Measurements from ENCODE around the gene COL25A1.
"Not testable (repeated sequence)": the region's sequence is repeated elsewhere in the genome, so short reads cannot be mapped to it uniquely, and the experiment has no call there.

The COL25A1 gene

GRCh38 chr4:108901291-108901690 lies 401.2 kb downstream of the COL25A1 start:
- DNase-seq: no peak

- DNase-seq: no peak
Measured at GRCh38 chr4:108900018-108900580, 402.4 kb downstream of the COL25A1 start.

- no peak for DNase-seq
Measured at GRCh38 chr4:108893468-108893867, 409.0 kb downstream of the COL25A1 start.

GRCh38 chr4:108891896-108892590 lies 410.4 kb downstream of the COL25A1 start:
- no peak for DNase-seq

- no peak for DNase-seq
Measured at GRCh38 chr4:108890484-108890881, 412.0 kb downstream of the COL25A1 start.

- DNase-seq: no peak
Measured at GRCh38 chr4:108889696-108890483, 412.6 kb downstream of the COL25A1 start.

- DNase-seq: no peak
Measured at GRCh38 chr4:108888769-108889168, 413.7 kb downstream of the COL25A1 start.

GRCh38 chr4:108887034-108887433 lies 415.4 kb downstream of the COL25A1 start:
- DNase-seq: no peak

GRCh38 chr4:108885211-108885610 lies 417.2 kb downstream of the COL25A1 start:
- no peak for DNase-seq

GRCh38 chr4:108884596-108884995 lies 417.9 kb downstream of the COL25A1 start:
- DNase-seq: no peak

- no peak for DNase-seq
Measured at GRCh38 chr4:108881986-108882385, 420.5 kb downstream of the COL25A1 start.

- no peak for DNase-seq
Measured at GRCh38 chr4:108881190-108881589, 421.3 kb downstream of the COL25A1 start.

GRCh38 chr4:108878806-108879205 lies 423.7 kb downstream of the COL25A1 start:
- no peak for DNase-seq

GRCh38 chr4:108877821-108878220 lies 424.6 kb downstream of the COL25A1 start:
- no peak for DNase-seq

GRCh38 chr4:108874806-108875205 lies 427.7 kb downstream of the COL25A1 start:
- no peak for DNase-seq

GRCh38 chr4:108869970-108870369 lies 432.5 kb downstream of the COL25A1 start:
- DNase-seq: not testable (repeated sequence)

- DNase-seq: no peak
Measured at GRCh38 chr4:108868606-108869227, 433.7 kb downstream of the COL25A1 start.

GRCh38 chr4:108867476-108867875 lies 435.0 kb downstream of the COL25A1 start:
- no peak for DNase-seq

GRCh38 chr4:108861334-108861733 lies 441.1 kb downstream of the COL25A1 start:
- DNase-seq: no peak

- no peak for DNase-seq
Measured at GRCh38 chr4:108854786-108855185, 447.7 kb downstream of the COL25A1 start.

- DNase-seq: no peak
Measured at GRCh38 chr4:108852691-108853090, 449.8 kb downstream of the COL25A1 start.

- no peak for DNase-seq
Measured at GRCh38 chr4:108851366-108851765, 451.1 kb downstream of the COL25A1 start.

- DNase-seq: no peak
Measured at GRCh38 chr4:108850219-108850649, 452.2 kb downstream of the COL25A1 start.

Data from NCI-H1930 (cell line).